Dendritic cell treated with granulocyte-macrophage colony-stimulating factor and Interleukin-4, amounts not matched to agents 40 ng/mL and 50 ng/mL, for 4 days (primary cell): ENCODE measurements around the gene SLC5A11.
"Not testable (repeated sequence)": the region's sequence is repeated elsewhere in the genome, so short reads cannot be mapped to it uniquely, and the experiment has no call there.

ENCODE experiments used
- H3K27ac Mint-ChIP-seq: one replicate; pipeline ENCODE4 v1.8.0; 2022; ENCODE audit warnings: mild to moderate bottlenecking, mixed read lengths
- H3K27me3 Mint-ChIP-seq: one replicate; pipeline ENCODE4 v1.8.0; 2022; ENCODE audit warnings: mild to moderate bottlenecking, mixed read lengths
- H3K36me3 Mint-ChIP-seq: one replicate; pipeline ENCODE4 v1.8.0; 2022; ENCODE audit warnings: low read depth, mixed read lengths
- H3K4me1 Mint-ChIP-seq: one replicate; pipeline ENCODE4 v1.8.0; 2022; ENCODE audit warnings: low read depth, mixed read lengths
- H3K4me3 Mint-ChIP-seq: one replicate; pipeline ENCODE4 v1.8.0; 2022; ENCODE audit warnings: mild to moderate bottlenecking, moderate library complexity, mixed read lengths
- H3K9me3 Mint-ChIP-seq: one replicate; pipeline ENCODE4 v1.8.0; 2022; ENCODE audit warnings: mixed read lengths
- intact Hi-C: fragments of 100-400 bp; cut with micrococcal nuclease; formaldehyde crosslinking; loops from one replicate; pipeline ENCODE4 v1.15.0; 2022

The SLC5A11 gene

GRCh38 chr16:24844101-24845030, 1.4 kb upstream of the SLC5A11 start:
- no peak overlapping the region for H3K27ac Mint-ChIP-seq

GRCh38 chr16:24845031-24845365, 765 bp upstream of the SLC5A11 start:
- H3K4me3 Mint-ChIP-seq, H3K4me1 Mint-ChIP-seq, H3K27ac Mint-ChIP-seq, H3K9me3 Mint-ChIP-seq, H3K27me3 Mint-ChIP-seq, H3K36me3 Mint-ChIP-seq, intact Hi-C loops: not testable (repeated sequence)

More at GRCh38 chr16:24844101-24845030, 1.4 kb upstream of the SLC5A11 start:
- Mint-ChIP-seq H3K27me3 (no peaks in the 10 kb centered on the region), H3K4me1 (peaks cover 6% of the 10 kb centered on the region), H3K36me3 (peaks cover 8% of the 10 kb centered on the region), H3K9me3 (no peaks in the 10 kb centered on the region), H3K4me3 (no peak overlapping the region)
- intact Hi-C loops = no loop called here

- Mint-ChIP-seq H3K27ac (no peak overlapping the region), H3K36me3 (peaks cover 8% of the 10 kb centered on the region), H3K4me1 (no peaks in the 10 kb centered on the region), H3K4me3 (no peak overlapping the region), H3K27me3 (no peaks in the 10 kb centered on the region), H3K9me3 (no peaks in the 10 kb centered on the region)
- intact Hi-C loops = no loop called here
These were observed 990 bp downstream of the SLC5A11 start for GRCh38 chr16:24846548-24847357.

GRCh38 chr16:24847358-24847664, 1.5 kb downstream of the SLC5A11 start:
- no peak overlapping the region for H3K27ac Mint-ChIP-seq
- H3K4me1 Mint-ChIP-seq = no peaks in the 10 kb centered on the region
- H3K36me3 Mint-ChIP-seq = peaks cover 8% of the 10 kb centered on the region
- no peaks in the 10 kb centered on the region for H3K9me3 Mint-ChIP-seq
- H3K4me3 Mint-ChIP-seq = no peak overlapping the region
- intact Hi-C loops = no loop called here
- H3K27me3 Mint-ChIP-seq = no peaks in the 10 kb centered on the region

- Mint-ChIP-seq H3K4me3 (no peak overlapping the region), H3K4me1 (no peaks in the 10 kb centered on the region), H3K27ac (no peak overlapping the region), H3K9me3 (no peaks in the 10 kb centered on the region), H3K36me3 (peaks cover 1% of the 10 kb centered on the region), H3K27me3 (no peaks in the 10 kb centered on the region)
- intact Hi-C loops = no loop called here
These were observed 2.3 kb downstream of the SLC5A11 start for GRCh38 chr16:24848065-24848464.

GRCh38 chr16:24849641-24850040, 3.9 kb downstream of the SLC5A11 start:
- no peak overlapping the region for H3K4me3 Mint-ChIP-seq
- H3K36me3 Mint-ChIP-seq = no peaks in the 10 kb centered on the region
- no peaks in the 10 kb centered on the region for H3K27me3 Mint-ChIP-seq
- H3K4me1 Mint-ChIP-seq = no peaks in the 10 kb centered on the region
- H3K27ac Mint-ChIP-seq = no peak overlapping the region
- H3K9me3 Mint-ChIP-seq = no peaks in the 10 kb centered on the region
- intact Hi-C loops = no loop called here

GRCh38 chr16:24850289-24850938, 4.7 kb downstream of the SLC5A11 start:
- H3K4me1 Mint-ChIP-seq = no peaks in the 10 kb centered on the region
- H3K9me3 Mint-ChIP-seq = no peaks in the 10 kb centered on the region
- H3K4me3 Mint-ChIP-seq = no peak overlapping the region
- H3K36me3 Mint-ChIP-seq = no peaks in the 10 kb centered on the region
- no peaks in the 10 kb centered on the region for H3K27me3 Mint-ChIP-seq
- H3K27ac Mint-ChIP-seq = no peak overlapping the region
- intact Hi-C loops = no loop called here

- H3K27me3 Mint-ChIP-seq = no peaks in the 10 kb centered on the region
- no peak overlapping the region for H3K27ac Mint-ChIP-seq
- H3K4me3 Mint-ChIP-seq = no peak overlapping the region
- no peaks in the 10 kb centered on the region for H3K4me1 Mint-ChIP-seq
- no peaks in the 10 kb centered on the region for H3K36me3 Mint-ChIP-seq
- intact Hi-C loops = no loop called here
- no peaks in the 10 kb centered on the region for H3K9me3 Mint-ChIP-seq
These were observed 5.9 kb downstream of the SLC5A11 start for GRCh38 chr16:24851700-24852099.

- no peak overlapping the region for H3K27ac Mint-ChIP-seq
- no peaks in the 10 kb centered on the region for H3K27me3 Mint-ChIP-seq
- no peaks in the 10 kb centered on the region for H3K36me3 Mint-ChIP-seq
- no peak overlapping the region for H3K4me3 Mint-ChIP-seq
- H3K9me3 Mint-ChIP-seq = no peaks in the 10 kb centered on the region
- intact Hi-C loops = no loop called here
- H3K4me1 Mint-ChIP-seq = no peaks in the 10 kb centered on the region
These were observed 6.5 kb downstream of the SLC5A11 start for GRCh38 chr16:24852281-24852721.

- Mint-ChIP-seq H3K4me3 (no peak overlapping the region), H3K9me3 (no peaks in the 10 kb centered on the region), H3K27ac (no peak overlapping the region), H3K4me1 (no peaks in the 10 kb centered on the region), H3K27me3 (no peaks in the 10 kb centered on the region), H3K36me3 (no peaks in the 10 kb centered on the region)
- intact Hi-C loops = no loop called here
These were observed 7.5 kb downstream of the SLC5A11 start for GRCh38 chr16:24853169-24853824.

- Mint-ChIP-seq H3K4me1 (no peaks in the 10 kb centered on the region), H3K27ac (no peak overlapping the region), H3K27me3 (no peaks in the 10 kb centered on the region), H3K4me3 (no peak overlapping the region), H3K36me3 (no peaks in the 10 kb centered on the region), H3K9me3 (no peaks in the 10 kb centered on the region)
- intact Hi-C loops = no loop called here
These were observed 8.1 kb downstream of the SLC5A11 start for GRCh38 chr16:24853830-24854229.

GRCh38 chr16:24854607-24855171, 8.9 kb downstream of the SLC5A11 start:
- intact Hi-C loops = no loop called here
- Mint-ChIP-seq H3K36me3 (no peaks in the 10 kb centered on the region), H3K4me3 (no peak overlapping the region), H3K9me3 (no peaks in the 10 kb centered on the region), H3K27ac (no peak overlapping the region), H3K27me3 (no peaks in the 10 kb centered on the region), H3K4me1 (no peaks in the 10 kb centered on the region)

GRCh38 chr16:24855678-24856077, 9.9 kb downstream of the SLC5A11 start:
- intact Hi-C loops = no loop called here
- H3K27ac Mint-ChIP-seq = no peak overlapping the region
- no peaks in the 10 kb centered on the region for H3K36me3 Mint-ChIP-seq
- H3K4me3 Mint-ChIP-seq = no peak overlapping the region
- H3K9me3 Mint-ChIP-seq = no peaks in the 10 kb centered on the region
- H3K27me3 Mint-ChIP-seq = no peaks in the 10 kb centered on the region
- H3K4me1 Mint-ChIP-seq = no peaks in the 10 kb centered on the region
